Posterior vena cava (tissue), 2 donors: ENCODE measurements around the gene STX7. TPM values are rescaled to one million over a fixed set of nuclear protein-coding genes. Genes with fewer than 3 reads are reported as not detected.
"Not testable (repeated sequence)": the region's sequence is repeated elsewhere in the genome, so short reads cannot be mapped to it uniquely, and the experiment has no call there.

Experiments
- DNase-seq: peaks from one replicate; pipeline ENCODE4 v3.0.0-alpha.2; 2020; ENCODE audit warnings: low spot score
- intact Hi-C, 2 donors: fragments of 100-400 bp; cut with DNase I; formaldehyde crosslinking; loops; one replicate each; pipeline versions ENCODE4 v1.14.1 to v1.14.2; 2022 to 2023
- long read RNA-seq, 2 donors: library from polyadenylated mRNA; unstranded; transcript quantifications; one replicate each; pipeline ENCODE4 v2.0.0, GENCODE V29; 2020 to 2021
- total RNA-seq, 2 donors: library from RNA; stranded (reverse); fragmentation: NEBNext Ultra II Directional; extraction: Animal tissue kit (Norgen Biotek cat#: 25700); gene quantifications; one replicate each; pipeline ENCODE4 v1.2.1, GENCODE V29; 2021
- donor health status: DM: yes; HTN: yes; CAD: no.
- donor health status: DM: yes; HTN: yes; CAD: no.

The STX7 gene
- total RNA-seq = 10 to 100 TPM; 65.1 to 67.7 TPM
- long read RNA-seq, donor 1, full-length matches to known transcripts = 19 of 28 reads
- long read RNA-seq, donor 1, partial matches to known transcripts = 2 of 28 reads
- long read RNA-seq, donor 1, other reads (novel, unspliced or antisense) = 7 of 28 reads
- long read RNA-seq, donor 2, full-length matches to known transcripts = 57 of 70 reads
- long read RNA-seq, donor 2, partial matches to known transcripts = 2 of 70 reads
- long read RNA-seq, donor 2, other reads (novel, unspliced or antisense) = 11 of 70 reads

- intact Hi-C loops = loop anchor here in 1 of 2 donors (10.0 kb wide), 1 partner anchor 302 kb away; the partner anchor contains the start of gene RPS12
- peak; percentile 96 for DNase-seq
These were observed at the start of gene STX7 for GRCh38 chr6:132512638-132513632. Gene STX7 (minus strand): TSS chr6:132513116. CDS start chr6:132503530, 9,586 bp downstream.

GRCh38 chr6:132560087-132560486 lies 47.2 kb upstream of the STX7 start:
- intact Hi-C loops = not testable (repeated sequence)

GRCh38 chr6:132552372-132552771 lies 39.5 kb upstream of the STX7 start, which contains the start of gene TAAR8:
Gene TAAR8 (plus strand): TSS chr6:132552672. CDS start chr6:132552693, 21 bp downstream.
- DNase-seq = no peak
- intact Hi-C loops = no loop called here

More at GRCh38 chr6:132560087-132560486, 47.2 kb upstream of the STX7 start:
- not testable (repeated sequence) for DNase-seq

GRCh38 chr6:132551214-132551613 lies 38.3 kb upstream of the STX7 start:
- DNase-seq = no peak

GRCh38 chr6:132548746-132549463 lies 36.0 kb upstream of the STX7 start:
- no peak for DNase-seq
- intact Hi-C loops = loop anchor here in 1 of 2 donors (10.0 kb wide), 1 partner anchor 236 kb away; no protein-coding TSS in a partner anchor

More at GRCh38 chr6:132551214-132551613, 38.3 kb upstream of the STX7 start:
- intact Hi-C loops = no loop called here

- DNase-seq = no peak
- intact Hi-C loops = loop anchor here in 1 of 2 donors (10.0 kb wide), 1 partner anchor 240 kb away; no protein-coding TSS in a partner anchor
These were observed 31.9 kb upstream of the STX7 start for GRCh38 chr6:132544826-132545225.

- intact Hi-C loops = no loop called here
- no peak for DNase-seq
These were observed 25.1 kb upstream of the STX7 start, which contains the start of gene TAAR9 for GRCh38 chr6:132537977-132538376. Gene TAAR9 (plus strand): TSS chr6:132538277. CDS start chr6:132538290, 13 bp downstream.

GRCh38 chr6:132537145-132537544 lies 24.2 kb upstream of the STX7 start:
- intact Hi-C loops = no loop called here
- DNase-seq = no peak

GRCh38 chr6:132534546-132534945 lies 21.6 kb upstream of the STX7 start:
- intact Hi-C loops, DNase-seq: not testable (repeated sequence)

GRCh38 chr6:132530293-132530974 lies 17.5 kb upstream of the STX7 start:
- intact Hi-C loops = no loop called here

GRCh38 chr6:132527791-132528190 lies 14.9 kb upstream of the STX7 start:
- intact Hi-C loops = no loop called here
- DNase-seq = no peak

More at GRCh38 chr6:132530293-132530974, 17.5 kb upstream of the STX7 start:
- no peak for DNase-seq

GRCh38 chr6:132526461-132526860 lies 13.5 kb upstream of the STX7 start:
- no peak for DNase-seq
- intact Hi-C loops = no loop called here

GRCh38 chr6:132525866-132526265 lies 12.9 kb upstream of the STX7 start:
- no peak for DNase-seq
- intact Hi-C loops = no loop called here

- no peak for DNase-seq
- intact Hi-C loops = no loop called here
These were observed 11.7 kb upstream of the STX7 start for GRCh38 chr6:132524646-132525045.

- no peak for DNase-seq
- intact Hi-C loops = no loop called here
These were observed 8.0 kb upstream of the STX7 start for GRCh38 chr6:132520953-132521352.

- intact Hi-C loops = loop anchor here in 1 of 2 donors (10.0 kb wide), 1 partner anchor 299 kb away; the partner anchor contains the start of gene RPS12
- no peak for DNase-seq
These were observed 2.5 kb upstream of the STX7 start for GRCh38 chr6:132515386-132515785.

- no peak for DNase-seq
- intact Hi-C loops = loop anchor here in 1 of 2 donors (10.0 kb wide), 1 partner anchor 301 kb away; the partner anchor contains the start of gene RPS12
These were observed 1.1 kb upstream of the STX7 start for GRCh38 chr6:132513831-132514545.

GRCh38 chr6:132512342-132512637 lies 626 bp downstream of the STX7 start:
- DNase-seq = no peak
- intact Hi-C loops = loop anchor here in 1 of 2 donors (10.0 kb wide), 1 partner anchor 303 kb away; the partner anchor contains the start of gene RPS12
